ENCODE data around the gene CDH22.
A peak's percentile ranks its signal among the peaks of the same experiment; 100 is the strongest.

The CDH22 gene

DNA sequence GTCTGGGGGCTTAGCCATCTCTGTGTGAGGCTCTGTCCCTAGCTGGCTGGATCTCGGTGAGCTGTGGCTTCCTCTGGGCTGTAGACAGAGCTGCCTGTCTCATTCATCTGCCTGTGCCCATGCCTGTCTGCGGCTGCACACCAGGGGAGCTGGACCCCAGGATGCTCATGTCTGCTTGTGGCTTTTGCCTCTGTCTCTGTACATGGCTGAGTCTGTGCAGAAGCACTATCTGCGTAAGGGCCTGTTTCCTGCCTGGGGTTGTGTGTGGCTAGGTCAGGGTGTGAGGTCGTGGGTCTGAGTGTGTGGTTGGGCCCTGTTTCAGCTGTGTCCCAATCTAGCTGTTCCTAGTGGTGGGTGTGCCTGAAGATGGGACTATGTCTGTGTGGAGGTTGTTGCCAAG, 68.2 kb downstream of the CDH22 start:
- no peak for DNase-seq

DNA sequence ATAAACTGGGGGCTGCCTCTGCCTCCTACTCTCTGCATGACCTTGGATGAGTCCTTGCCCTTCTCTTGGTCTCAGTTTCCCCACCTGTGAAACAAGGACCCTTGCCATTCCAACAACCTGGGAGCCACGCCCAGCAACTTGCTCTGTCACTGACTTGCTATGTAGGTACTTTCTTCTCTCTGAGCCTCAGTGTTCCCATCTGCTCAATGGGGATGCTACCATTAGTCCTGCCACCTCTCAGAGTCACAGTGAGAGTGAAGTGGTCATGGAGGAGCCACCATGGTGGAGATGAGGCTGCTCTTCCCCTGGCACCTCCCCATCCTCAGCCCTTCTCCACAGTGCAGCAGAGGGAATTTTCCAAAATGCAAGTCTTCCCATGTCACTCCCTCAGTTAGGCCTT, 70.6 kb downstream of the CDH22 start:
- no peak for DNase-seq

GRCh38 chr20:46237227-46237626, 71.1 kb downstream of the CDH22 start:
- DNase-seq = no peak

DNA sequence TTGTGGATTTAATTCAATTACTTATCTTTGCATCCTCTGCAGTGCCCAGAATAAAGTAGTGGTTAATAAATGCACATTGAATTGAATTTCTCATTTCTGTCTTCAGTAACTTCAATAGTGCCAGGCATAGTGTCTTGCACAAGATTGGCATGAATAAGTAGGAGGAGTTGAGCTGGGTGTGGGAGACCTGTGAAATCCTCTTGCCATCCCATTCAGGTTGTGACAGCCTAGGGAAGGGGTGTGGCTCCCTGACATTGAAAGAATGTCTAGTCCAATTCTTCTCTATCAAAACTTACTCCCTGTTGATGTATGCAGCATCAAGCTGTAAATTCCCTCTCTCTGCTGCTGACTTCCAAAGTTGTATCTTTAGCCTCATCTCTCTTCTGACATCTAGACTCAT, 73.2 kb downstream of the CDH22 start:
- DNase-seq = no peak

GRCh38 chr20:46233701-46234100, 74.6 kb downstream of the CDH22 start:
- DNase-seq = no peak

GRCh38 chr20:46232539-46232938, 75.8 kb downstream of the CDH22 start:
- no peak for DNase-seq

DNA sequence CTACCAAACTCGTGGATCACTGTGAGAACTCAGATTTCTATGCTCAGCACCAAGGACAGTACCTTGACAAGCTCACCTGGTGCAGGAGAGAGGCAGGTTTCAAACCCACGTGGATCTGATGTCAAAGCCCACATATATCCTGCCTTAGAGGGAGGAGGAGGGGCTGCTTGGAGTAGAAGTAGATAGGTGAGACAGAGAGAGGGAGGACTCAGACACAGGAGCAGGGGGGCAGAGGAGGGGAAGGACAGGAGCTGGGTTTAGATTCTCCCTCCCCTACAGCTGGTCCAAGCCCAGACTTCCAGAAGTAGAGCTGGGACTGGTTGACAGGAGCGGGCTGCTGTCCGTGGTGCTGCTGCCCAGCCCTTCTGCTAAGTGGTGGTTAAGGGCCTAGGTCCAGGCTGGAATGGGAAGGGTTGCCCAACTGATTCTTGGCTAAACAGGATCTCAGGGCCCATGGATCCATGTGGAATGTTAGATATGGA, 77.5 kb downstream of the CDH22 start:
- peak; percentile 75 for DNase-seq

- DNase-seq = no peak
Measured at GRCh38 chr20:46230106-46230491, 78.2 kb downstream of the CDH22 start.

DNA sequence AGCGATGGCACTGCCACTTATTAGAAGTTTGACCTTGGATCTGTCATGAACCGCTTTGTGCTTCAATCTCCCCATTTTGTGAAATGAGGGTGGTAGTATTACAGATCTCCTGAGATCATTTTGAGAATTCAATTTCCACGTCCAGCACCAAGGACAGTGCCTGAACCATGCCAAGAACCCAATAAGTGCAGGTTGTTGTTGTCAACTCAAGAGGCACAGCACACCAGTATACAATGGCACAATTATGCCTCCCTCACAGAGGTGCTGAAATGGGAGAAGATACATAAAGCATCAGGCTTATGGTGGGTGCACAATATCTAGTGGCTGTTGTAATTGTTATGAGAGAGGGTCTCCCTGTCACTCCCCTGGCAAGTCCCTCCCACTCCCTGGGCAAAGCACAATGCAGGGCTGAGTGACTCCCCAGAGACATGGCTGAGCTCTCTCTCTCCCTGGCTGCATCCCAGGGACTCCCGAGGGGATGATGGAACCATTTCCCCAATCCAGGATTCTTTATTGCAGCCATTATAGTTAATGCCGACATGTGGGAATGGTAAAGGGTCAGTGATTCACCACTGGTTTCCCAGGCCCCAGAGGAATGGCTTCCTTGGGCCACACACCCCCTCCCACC, 78.7 kb downstream of the CDH22 start:
- no peak for DNase-seq

DNA sequence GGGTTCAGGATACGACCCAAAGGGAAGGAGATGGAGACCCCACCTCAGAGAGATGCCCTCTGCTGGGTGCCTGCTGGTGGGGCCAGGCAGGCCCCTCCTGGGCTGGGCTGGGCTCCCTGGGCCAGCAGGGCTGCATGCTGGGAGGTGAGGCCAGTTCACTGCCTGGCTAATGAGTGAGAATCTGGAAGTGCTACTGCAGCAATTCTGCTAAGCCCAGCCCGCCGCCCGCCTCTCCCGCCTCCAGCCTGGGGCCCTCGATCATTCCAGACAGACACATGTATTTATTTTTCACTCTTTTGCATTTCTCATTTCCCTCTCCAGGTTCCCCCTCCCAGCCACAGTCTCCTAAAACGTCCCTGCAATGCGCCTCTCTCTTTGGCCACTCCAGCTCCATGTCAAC, 79.6 kb downstream of the CDH22 start:
- no peak for DNase-seq

- DNase-seq = no peak
Measured at GRCh38 chr20:46227272-46227767, 81.0 kb downstream of the CDH22 start.

- no peak for DNase-seq
Measured at GRCh38 chr20:46226602-46227001, 81.7 kb downstream of the CDH22 start.

DNA sequence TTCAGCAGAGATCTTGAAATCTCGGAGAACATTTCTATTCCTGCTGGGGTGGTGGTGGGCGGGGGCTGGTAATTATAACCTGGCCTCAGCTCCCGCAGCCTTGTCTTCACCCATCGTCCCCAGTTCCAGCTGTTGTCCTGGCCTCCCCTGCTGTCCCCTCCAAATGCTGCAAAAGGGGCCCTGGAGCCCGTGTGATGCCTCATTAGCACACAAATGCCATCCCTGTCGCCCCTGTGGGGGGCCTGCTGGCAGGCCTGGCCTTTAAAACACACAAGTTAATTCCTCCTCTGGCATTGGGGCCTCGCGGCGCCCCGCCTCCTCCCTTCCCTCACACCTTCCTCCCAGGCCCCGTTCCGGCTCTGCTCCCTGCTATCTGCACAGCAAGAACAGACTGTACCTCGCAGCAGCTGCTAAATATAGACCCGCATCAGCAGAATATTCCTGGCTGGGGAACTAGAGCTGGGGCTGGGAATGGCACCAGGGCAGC, 85.7 kb downstream of the CDH22 start:
- no peak for DNase-seq

DNA sequence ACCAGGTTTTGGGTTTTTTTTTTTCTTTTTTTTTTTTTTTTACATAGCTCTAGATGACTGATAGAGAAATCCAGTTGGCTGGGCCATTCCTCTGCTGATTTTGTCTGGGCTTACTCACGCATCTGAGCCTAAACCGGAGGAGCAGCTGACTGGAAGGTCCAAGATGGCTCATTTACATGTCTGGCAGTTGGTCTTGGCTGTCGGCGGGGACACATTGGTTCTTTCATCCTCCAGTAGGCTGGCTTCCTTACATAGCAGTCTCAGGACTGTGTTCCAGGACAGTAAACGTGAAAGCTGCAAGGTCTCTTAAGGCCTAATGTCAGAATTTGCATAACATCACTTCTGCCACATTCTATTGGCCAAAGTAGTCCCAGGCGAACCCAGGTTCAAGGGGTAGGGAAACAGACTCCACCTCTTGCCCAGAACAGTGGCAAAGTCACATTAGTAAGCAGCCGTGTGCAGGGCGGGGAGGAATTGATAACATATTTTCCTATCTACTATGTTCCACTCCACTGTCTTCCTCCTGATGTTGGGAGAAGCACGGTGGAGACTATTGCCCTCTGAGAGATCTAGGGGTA, 87.0 kb downstream of the CDH22 start:
- DNase-seq = no peak

DNA sequence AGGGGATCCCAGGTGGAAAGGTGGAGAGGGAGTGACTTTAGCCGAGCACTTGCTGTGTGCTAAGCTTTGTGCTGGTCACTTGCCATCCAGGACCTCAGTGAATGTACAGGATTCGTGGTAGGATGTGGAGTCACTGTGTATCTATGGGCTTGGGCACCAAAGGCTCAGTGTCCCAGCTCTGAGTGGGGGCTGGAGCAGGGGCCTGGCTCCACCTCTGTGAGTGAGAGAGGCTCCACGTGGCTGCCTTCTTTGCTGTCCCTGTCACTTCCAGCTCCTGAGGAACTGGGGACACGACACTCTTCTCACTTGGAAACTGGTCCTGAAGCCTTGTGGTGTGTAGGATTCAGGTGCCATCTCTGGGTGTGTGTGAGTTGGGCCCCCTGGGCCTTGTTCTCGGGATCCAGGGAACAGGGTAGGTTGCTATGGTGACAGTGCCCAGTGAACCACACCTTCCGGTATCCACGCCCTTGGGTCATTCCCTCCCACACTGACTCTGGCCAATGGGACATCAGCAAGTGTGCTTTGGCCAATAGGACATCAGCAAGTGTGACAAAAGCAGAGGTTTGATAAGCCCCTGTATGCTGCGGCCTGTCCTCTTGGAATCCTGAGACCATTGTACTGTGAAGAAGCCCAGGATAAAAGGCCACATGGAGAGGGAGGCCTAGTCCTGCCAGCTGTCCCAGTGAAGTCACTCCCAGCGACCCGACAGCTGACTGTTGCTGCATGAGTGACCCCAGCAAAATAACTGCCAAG, 87.7 kb downstream of the CDH22 start:
- peak; percentile 42 for DNase-seq

GRCh38 chr20:46219920-46220319, 88.4 kb downstream of the CDH22 start:
- no peak for DNase-seq

DNA sequence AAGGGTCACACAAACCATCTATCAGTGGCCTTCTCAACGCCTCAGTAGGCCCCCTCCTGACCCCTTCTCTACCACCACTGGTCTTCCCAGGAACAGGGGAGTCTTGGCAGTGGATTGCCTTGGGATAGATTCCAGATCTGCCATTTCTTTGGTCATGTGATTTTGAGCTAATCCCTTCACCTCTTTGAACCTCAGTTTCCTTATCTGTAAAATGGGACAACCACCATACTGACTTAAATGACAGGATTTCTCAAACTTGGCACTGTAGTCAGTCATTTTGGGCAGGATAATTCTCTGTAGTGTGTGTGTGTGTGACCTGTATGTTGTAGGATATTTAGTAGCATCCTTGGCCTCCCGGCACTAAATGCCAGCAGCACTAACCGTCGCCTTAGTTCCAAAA, 89.1 kb downstream of the CDH22 start:
- DNase-seq = no peak

DNA sequence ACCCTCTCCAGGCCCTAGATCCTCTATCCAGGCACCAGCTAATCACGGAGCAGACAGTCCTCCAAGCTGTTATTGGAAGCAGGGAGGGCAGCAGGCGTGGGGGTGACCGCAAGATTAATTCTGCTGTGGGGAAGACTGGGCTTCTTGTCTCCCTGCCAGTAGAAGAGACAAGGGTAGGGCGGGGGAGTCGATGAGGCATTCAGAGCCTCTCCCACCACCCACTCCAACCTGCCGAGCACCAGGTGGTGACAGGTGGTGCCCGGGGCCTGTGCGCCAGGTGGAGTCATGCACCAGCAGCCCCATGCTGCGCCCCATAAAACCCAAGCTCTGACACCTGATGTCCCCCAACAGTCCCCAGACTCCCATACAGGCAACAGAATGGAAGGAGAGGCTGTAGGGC, 89.6 kb downstream of the CDH22 start:
- no peak for DNase-seq

GRCh38 chr20:46217583-46217982, 90.7 kb downstream of the CDH22 start:
- no peak for DNase-seq

DNA sequence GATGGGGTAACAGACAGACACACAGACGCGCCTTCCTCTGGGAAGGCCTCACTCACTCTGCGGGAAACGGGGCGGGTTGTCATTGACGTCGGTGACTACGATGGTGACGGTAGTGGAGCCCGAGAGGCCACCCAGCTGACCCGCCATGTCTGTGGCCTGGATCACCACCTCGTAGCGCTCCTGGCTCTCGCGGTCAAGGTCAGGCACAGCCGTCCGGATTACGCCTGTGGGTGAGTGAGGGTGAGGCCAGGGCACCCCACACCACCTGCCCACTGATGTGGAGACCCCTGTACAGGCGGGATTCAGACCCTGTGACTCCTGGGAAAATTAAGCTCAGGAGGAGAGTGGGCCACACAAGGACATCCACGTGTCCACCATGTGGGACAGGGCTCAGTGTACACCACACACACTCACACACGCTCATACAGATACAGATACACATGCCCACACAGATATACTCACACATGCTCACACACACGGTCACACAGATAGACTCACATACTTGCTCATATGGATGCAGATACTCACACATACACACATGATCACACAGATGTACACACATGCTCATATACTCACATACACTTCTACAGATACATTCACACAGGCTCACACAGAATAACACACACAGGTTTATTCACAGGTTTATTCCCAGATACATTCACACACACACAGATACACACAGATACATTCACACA, 91.4 kb downstream of the CDH22 start:
- no peak for DNase-seq

DNA sequence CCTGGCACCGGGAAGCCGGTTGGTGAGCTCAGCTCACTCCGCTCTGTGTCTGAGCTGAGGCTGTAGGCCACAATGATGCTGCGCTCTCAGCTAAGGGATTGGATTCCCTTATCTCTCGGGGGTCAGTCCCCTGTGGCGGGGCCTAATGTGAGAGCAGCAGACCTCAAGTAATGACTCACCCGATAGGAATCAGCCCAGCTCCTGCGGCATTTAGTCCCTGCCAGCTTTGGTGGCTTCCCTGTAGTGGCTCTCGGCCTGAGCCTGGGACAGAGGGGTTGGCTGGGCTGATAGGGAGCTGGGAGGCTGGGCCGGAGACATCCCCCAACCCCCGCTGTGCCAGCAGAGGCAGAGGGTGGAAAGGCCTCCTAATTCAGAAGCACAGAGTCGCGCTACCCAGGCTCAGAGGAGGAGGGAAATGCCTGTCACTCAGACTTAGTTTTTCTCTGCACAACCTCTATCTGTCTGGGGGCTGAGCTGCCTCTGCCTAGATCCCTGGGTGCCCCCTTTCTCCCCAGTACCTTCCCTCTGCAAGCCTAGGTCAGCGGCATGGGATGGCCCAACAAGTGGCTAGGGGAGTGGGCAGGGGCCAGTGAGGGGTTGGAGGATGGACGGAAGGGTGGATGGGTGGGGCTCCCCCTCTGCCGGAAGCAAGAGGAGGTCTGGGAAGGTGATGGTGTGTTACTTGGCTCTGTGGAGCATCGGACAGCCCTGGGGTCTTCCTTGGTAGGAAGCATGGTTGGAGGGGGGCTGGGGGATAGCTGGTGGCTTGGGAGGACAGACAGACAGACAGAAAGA, 92.2 kb downstream of the CDH22 start:
- no peak for DNase-seq
